Brain pericyte (primary cell): ENCODE results near the gene MEMO1.
"Not testable (repeated sequence)": the region's sequence is repeated elsewhere in the genome, so short reads cannot be mapped to it uniquely, and the experiment has no call there.

Source experiments
- DNase-seq: peaks from one replicate; pipeline ENCODE4 v3.0.0-alpha.2; 2012; ENCODE audit warnings: low read depth, low spot score

Gene MEMO1

DNA sequence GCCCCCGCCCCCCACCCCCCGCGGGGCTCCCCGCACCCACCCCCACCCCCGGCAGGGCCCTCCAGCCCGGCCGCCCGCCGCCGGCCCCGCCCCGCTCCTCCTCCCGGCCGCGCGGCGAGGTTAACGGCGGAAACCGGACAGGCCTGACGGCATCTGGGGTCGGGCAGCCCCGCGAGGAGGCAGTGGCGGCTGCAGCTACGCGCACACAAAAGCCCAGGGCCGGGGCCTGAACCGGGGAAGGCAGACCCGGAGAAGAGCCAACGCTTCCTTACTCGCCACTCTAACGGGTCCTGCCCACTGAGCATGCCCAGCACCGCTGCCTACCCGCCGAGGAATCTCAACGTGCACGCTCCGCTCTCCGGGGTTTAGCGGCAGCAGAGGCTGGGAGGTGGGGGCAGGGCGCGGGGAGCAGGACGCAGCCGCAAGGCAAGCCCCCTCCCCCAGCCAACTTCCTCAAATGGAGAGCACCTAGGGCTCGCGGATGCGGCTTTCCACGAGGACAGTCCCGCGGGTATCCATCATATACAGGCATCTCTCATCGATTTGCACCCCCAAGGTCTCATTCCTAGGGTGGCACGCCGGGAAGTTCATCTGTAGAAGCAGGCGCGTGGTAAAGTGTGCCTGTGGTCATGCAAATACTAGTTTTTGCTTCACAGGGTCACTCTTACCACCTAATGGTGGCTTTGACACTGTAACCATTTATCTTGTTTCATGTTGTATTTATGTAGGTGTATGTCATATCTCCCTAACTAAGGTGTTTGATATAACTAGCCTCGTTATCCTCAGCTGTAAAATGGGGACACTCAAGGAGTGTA, at the start of gene MEMO1:
MEMO1 (minus strand) TSS at position 339 of the 815 bp plus-strand sequence. CDS start 761 bp downstream, outside the sequence.
- peak; percentile 87 for DNase-seq

DNA sequence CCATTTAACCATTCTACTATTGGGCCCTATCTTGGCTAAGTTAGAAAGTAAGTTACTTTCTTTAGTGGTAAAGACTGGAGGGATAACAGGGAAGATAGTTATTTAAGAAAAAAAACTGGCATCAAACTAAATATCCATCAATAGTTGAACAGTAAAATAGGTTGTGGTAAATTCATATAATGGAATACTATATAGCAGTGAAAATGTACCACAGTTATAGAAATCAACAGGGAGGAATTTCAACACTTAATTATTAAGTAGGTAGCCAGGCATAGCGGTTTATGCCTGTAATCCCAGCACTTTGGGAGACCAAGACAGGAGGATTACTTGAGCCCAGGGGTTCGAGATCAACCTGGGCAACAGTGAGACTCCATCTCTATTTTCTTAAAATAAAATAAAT, 49.5 kb upstream of the MEMO1 start:
- DNase-seq, result no peak

DNA sequence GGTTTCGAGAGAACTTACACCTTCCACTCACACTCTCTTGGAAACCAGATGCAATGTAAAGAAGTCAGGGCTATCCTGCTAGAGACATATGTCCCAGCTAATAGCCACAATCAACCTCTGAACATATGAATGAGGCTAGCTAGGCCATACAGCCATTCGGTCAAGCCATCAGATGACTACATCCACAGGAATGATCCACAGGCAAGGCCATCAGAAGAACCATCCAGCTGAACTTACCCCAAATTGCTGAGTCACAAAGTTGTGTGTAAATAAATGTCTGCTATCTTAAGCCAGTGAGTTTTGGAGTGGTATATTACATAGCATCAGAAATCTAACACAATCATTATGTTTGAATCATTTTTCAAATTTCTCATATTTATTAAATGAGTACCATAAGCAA, 47.3 kb upstream of the MEMO1 start:
- no peak for DNase-seq

DNA sequence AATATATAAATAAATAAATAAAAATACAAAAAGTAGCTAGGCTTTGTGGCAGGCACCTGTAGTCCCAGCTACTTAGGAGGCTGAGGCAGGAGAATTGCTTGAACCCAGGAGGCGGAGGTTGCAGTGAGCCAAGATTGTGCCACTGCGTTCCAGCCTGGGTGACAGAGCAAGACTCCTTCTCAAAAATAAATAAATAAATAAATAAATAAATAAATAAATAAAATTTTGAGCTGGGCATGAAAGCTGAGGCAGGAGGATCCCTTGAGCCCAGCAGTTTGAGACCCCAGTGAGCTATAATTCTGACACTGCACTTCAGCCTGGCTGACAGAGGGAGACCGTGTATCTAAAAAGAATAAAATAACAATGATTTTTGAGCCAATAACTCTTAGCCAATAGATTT, 43.8 kb upstream of the MEMO1 start:
- not testable (repeated sequence) for DNase-seq

DNA sequence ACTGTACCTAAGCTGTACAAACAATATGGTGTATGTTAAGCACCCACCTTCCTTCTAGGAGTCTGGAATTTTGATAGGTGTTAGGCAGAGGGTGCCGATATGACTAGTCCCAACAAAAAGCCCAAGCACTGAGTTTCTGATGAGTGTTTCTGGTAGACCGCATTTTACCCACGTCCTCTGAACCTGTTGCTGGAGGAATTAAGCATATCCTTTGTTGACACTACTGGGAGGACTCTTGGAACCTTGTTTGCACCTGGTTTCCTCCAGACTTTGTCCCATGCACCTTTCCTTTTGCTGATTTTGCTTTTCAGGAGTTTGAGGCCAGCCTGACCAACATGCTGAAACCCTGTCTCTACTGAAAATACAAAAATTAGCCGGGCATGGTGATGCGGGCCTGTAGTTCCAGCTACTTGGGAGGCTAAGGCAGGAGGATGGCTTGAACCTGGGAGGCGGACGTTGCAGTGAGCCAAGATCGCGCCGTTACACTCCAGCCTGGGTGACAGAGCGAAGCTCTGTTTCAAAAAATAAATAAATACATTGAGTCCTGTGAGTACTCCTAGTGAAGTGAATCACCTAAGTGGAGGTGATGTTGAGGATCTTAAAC, 41.1 kb upstream of the MEMO1 start:
- DNase-seq, result no peak

DNA sequence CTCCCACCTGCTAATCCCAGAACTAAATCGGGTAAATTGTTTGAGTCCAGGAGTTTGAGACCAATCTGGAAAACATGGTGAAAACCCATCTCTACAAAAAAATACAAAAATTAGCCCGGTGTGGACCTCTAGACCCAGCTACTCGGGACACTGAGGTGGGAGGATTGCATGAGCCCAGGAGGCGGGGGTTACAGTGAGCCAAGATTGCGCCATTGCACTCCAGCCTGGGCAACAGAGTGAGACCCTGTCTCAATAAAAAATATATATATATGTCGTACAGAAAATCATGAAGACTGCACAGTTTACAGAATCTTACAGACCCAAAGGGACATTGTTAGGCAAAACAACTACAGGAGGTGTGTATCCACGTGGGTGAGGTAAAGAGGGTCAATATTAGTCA, 32.8 kb upstream of the MEMO1 start:
- no peak for DNase-seq

DNA sequence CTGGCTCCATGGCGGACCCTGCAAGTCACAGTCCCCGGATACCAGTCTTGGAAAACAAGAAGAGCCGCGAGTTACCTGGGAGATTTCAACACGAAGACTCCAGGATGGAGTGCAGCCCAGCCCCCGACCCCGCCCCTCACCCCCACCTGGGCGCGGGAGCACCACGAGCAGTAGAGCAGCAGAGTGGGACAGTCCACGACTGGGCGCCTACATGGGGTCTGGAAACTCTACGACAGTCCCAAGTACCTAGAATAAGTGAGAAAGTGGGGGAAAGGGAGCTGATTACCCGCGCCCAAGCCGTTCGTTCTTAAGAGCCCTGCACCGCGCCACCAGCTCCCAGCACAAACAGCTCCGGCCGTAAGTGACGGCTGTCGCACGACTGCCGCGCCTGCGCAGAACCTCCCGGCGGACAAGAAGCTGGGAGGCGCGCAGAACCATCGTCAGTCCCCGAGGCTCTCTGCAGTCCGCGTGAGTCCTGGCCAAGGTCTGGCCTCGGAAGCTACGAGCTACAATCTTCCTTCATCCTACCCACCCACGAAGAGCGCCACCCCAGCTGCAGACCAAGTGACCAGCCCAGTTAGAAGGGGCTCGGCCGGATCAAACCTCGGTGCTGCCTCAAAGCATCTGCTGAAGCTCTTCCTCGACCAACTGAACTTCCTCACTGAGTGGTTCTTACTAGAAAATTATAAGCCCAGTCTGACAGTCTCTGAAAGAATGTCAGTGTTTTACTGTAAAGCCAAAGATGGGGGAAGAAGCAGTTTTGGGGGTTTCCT, 28.8 kb upstream of the MEMO1 start, which contains the start of gene DPY30:
DPY30 (minus strand) TSS at position 359 of the 773 bp plus-strand sequence; CDS start at position 10, 349 bp downstream.
- DNase-seq, result peak; percentile 77

DNA sequence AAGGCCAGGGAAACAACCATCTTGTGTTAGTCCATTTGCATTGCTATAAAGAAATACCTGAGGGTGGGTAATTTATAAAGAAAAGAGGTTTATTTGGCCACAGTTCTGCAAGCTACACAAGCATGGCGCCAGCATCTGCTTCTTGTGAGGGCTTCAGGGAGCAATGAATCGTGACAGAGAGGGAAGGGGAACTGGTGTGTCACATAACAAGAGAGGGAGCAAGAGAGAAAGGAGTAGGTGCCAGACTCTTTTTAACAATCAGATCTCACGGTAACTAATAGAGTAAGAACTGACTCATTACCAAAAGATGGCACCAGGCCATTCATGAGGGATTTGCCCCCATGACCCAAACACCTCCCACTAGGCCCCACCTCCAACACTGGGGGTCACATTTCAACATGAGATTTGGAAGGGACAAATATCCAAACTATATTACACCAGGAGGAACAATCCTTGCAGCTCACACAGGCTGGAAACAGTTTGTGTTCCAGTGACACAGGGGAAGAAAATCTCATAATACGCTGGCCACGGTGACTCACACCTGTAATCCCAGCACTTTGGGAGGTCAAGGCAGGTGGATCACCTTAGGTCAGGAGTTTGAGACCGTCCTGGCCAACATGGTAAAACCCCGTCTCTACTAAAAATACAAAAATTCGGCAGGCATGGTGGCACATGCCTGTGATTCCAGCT, 23.5 kb upstream of the MEMO1 start:
- not testable (repeated sequence) for DNase-seq

DNA sequence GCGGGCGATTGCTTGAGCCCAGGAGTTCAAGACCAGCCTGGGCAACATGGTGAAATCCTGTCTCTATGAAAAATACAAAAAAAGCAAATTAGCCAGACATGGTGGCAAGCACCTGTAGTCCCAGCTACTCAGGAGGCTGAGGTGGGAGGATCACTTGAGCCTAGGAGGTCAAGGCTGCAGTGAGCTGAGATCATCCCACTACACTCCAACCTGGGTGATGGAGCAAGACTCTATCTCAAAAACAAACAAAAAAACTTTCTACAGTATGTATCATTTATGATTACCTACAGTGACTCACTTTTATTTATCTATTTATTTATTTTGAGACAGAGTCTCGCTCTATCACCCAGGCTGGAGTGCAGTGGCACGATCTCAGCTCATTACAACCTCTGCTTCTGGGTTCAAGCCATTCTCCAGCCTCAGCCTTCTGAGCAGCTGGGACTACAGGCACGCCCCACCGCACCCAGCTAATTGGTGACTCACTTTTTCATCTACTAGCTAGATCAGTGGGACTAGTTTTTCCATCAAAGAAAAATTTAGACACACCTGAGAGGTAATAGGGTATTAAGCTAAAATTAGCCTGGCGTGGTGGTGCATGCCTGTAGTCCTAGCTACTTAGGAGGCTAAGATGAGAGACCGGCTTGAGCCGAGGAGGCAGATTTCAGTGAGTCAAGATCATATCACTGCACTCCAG, 8.1 kb upstream of the MEMO1 start:
- not testable (repeated sequence) for DNase-seq

DNA sequence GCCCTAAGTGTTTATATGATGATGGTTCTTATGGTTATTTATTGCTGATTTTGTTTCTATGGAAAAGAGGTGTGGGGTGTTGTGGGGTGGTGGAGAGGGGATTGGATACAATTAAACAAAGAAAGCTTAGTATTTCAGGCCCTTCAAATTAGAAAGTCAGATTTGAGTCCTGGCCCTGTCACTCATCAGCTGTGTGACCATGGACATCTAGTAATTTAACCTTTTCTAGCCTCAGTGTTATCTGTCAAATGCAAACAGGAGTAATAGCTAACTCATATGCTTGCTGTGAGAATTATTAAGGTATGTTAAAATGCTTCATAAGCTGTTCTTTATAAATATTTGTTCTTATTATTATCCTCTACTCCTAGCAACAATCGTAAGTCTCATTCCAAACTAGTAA, 2.1 kb upstream of the MEMO1 start:
- DNase-seq, result no peak

DNA sequence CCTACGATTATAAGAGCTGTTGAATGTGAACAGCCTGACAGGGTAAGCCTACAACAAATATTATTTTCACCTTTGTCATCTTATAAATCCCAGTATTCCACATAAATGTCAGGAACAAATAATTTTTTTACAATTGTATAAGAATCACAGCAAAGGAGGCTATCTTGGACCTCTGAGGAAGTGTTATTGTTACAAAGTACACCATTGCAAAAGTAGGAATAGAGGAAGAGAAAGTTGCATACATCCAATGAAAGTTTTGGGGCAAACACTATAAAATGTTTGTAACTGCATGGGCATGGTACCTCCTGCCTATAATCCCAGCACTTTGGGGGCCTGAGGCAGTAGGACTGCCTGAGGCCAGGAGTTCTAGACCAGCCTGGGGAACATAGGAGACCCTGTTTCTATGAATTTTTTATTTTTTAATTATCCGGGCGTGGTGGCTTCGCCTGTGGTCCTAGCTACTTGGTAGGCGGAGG, 715 bp upstream of the MEMO1 start:
- no peak for DNase-seq

DNA sequence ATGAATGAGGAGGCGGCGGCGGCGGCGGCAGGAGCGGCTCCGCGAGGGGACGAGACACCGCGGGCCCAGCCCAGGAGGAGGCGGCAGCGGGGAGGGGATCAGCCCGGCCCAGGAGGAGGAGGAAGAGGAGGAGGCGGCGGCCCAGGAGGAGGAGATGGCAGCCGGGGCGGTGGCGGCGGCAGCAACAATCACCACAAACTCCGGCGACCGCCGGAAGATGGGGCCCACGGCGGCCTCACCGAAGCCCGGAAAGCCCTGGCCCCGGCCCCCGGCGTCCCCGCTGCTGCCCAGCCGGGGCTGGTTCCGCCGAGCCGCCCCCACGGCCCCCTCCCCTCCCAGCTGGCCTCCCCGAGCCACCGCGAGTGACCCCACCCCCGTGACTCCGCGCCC, 533 bp downstream of the MEMO1 start:
- DNase-seq, result not testable (repeated sequence)

DNA sequence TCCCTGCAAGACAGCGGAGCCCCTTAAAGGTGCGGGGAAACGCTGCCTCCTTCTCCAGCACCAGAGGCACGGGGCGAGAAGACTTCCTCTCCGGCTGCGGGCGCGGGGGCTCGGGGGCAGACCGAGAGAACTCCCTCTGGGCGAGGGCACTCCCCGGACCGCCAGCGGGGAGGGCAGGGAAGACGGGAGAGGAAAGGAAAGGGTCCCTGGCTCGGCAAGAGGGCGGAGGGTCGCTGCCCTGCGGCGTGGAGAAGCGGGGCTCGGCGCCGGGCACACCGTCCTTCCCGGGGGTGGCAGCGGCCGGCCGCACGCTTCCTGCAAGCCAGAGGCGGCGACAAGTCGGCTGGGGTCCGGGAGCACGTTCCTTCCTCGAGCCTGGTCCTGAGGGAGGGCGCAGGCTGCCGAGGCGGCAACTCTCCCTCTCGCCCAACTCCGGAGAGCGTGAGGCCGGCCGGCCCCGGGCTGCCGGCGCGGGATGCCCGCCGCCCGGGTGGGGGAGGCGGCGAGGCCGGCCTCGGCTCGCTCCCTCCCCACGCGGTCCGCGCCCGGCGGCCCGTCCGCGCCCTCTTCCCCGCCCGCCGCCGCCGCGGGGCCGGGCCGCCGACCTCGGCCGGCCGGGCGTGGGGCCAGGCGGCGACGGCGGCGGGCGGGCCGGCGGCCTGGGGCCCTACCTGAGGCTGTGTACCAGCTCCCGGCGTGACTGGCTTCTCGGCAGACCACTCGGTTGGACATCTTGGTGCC, 1.1 kb downstream of the MEMO1 start:
- no peak for DNase-seq

DNA sequence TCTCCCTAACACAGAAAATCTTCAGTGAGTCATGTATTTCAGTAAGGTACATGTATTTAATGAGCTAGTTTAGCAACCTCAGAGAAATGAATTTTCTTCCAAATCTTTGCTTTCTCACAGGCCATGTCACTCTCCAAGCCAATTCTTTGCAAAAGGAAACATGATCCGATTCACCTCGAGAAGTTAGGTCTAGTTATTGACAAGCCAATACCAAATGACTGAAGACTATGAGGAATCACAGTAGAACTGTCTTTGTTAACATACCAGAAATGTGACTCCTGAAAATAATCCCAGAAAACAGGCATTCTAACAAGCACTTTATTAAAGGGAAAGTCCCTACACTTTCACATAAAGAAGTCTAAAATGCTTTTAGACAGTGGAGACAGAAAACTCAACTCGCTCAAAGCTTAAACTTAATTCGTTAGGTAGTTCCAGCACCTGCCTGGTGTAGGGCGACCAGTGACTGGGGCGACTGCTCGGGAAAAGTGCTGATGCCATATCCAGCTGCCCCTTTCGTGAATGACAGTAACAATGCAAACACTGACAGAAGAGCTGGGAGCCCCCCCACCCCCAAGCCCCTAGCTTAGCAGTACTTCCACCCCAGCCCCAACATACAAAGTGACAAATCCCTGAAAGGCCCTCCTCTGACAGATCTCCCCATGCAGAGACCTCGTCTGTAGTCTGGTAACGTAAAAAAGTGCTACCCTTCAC, 1.8 kb downstream of the MEMO1 start:
- no peak for DNase-seq

DNA sequence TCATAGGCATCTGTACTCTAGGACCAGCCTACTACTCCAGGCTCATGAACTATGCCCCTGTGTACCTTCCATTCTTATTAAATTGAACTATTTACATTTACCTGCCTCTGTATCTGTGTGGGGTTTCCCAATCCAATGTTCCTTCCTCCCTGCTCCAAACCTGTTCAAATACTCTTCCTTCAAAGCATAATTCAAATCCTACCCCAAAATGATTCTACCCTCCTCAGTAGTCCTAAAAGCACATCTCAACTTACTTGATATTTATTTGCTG, 3.8 kb downstream of the MEMO1 start:
- DNase-seq, result no peak

DNA sequence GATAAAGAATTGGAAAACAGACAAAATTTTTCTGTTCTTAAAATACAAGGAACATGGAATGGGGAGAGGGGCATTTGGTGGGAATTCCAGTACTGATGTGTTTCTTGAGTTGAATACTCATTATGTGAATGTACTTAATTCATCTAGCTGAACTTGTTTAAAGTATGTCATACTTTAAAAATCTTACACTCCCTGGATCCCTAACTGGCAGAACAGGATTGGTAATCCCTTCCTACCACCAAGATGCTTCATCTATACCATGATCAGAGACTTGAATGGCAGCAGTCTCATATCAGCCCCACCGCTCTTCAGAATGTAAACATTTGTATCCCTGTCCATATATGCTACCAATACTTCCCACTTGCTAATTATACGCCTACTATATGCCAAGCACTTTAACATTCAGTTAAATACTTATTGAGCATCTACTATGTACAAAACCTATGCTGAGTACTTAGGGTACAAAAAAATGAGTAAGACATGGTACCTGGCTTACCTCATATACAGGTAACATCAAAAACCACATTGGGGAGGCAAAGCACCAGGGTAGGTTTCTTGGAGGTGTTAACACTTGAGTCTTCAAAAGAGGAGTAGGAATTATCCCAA, 5.3 kb downstream of the MEMO1 start:
- no peak for DNase-seq

DNA sequence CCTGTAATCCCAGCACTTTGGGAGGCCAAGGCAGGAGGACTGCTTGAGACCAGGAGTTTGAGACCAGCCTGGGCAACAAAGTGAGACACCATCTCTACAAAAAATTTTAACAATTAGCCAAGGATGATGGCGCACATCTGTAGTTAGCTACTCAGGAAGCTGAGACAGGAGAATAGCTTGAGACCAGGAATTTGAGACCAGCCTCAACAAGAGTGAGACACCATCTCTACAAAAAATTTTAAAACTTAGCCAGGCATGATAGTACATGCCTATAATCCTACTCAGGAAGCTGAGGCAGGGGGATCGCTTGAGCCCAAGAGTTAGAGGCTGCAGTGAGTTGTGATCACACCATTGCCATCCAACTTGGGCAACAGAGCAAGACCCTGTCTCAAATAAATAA, 7.0 kb downstream of the MEMO1 start:
- no peak for DNase-seq

DNA sequence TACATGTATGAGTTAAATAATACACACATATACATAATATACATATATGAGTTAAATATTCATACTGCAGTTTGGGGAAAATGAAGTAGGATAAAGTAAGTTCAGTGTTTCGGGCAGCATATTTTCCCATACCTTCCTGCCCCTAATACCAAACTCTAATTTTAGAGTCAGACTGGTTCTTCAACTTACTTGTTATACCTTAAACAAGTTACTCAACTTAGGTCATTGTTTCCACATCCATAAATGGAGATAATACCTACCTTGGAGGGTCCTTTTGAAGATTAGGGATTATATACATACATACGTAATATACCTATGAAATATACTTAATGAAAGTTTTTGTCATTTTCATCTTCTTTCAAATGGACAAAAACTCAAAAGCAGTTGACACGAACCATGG, 8.4 kb downstream of the MEMO1 start:
- no peak for DNase-seq

DNA sequence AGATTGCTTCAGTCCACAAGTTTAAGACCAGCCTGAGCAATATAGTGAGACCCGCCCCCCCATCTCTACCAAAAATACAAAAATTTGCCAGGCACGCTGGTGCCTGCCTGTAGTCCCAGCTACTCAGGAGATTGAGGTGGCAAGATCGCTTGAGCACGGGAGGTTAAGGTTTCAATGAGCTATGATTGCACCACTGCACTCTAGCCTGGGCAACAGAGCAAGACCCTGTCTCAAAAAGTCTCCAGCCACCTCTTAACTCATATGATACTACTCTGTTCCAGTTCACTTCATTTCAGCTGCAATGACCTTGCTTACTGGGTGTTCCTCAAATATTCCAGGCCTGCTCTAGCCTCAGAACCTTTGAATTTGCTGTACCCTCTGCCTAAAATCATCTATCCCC, 11.4 kb downstream of the MEMO1 start:
- DNase-seq, result no peak
